ENCODE data around the gene CELF4.

DNA sequence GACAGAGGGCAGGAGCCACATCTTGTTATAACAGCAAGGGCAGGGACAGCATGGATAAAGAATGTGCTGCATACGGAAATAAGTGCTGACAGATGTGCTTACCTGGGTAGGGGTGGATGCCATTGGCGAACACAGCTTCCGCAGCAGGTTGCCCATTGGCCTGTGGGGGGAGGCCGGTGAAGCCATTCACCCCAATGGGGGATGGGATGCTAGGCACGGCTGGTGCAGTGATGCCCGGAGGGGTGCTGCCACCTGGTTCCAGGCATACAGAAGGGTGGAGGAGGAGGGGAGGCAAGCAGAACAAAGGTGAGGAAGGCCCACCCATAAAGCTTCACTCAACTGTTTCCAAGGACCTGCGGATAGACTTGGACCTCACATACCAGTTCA, 294.9 kb downstream of the CELF4 start:
- no peak for TF ChIP-seq POLR2A (IDR thresholded peaks at IDR 0.05)
- TF ChIP-seq, protein P1, sequence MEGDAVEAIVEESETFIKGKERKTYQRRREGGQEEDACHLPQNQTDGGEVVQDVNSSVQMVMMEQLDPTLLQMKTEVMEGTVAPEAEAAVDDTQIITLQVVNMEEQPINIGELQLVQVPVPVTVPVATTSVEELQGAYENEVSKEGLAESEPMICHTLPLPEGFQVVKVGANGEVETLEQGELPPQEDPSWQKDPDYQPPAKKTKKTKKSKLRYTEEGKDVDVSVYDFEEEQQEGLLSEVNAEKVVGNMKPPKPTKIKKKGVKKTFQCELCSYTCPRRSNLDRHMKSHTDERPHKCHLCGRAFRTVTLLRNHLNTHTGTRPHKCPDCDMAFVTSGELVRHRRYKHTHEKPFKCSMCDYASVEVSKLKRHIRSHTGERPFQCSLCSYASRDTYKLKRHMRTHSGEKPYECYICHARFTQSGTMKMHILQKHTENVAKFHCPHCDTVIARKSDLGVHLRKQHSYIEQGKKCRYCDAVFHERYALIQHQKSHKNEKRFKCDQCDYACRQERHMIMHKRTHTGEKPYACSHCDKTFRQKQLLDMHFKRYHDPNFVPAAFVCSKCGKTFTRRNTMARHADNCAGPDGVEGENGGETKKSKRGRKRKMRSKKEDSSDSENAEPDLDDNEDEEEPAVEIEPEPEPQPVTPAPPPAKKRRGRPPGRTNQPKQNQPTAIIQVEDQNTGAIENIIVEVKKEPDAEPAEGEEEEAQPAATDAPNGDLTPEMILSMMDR (IDR thresholded peaks at IDR 0.05): no peak
- TF ChIP-seq EP300 (IDR thresholded peaks at IDR 0.05): no peak
